ENCODE results near the gene CWC22.
"Not testable (repeated sequence)": the region's sequence is repeated elsewhere in the genome, so short reads cannot be mapped to it uniquely, and the experiment has no call there.

CWC22 gene

DNA sequence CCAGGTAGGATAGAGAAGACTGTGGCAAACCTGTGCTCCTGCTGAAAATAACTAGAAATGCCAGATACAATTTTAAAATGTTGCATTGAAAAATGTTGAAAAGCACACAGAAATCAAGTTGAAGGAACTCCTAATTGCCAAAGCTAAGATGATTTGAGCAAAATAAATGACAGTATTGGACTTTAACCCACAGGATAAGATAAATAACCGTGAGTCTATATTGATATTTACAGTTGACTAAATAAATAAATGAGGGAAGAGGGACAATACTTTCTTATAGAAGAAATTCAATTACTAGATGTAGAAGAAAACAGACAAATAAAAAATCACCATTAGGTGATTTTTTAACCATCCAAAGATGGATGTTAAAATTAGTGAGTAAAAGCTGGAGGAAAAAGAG, 59.0 kb downstream of the CWC22 start:
- no peak for DNase-seq (ENCODE audit: low read depth)
- H3K4me1 ChIP-seq (ENCODE audit: control insufficient read depth, insufficient read depth, low read length): no peaks in the 10 kb centered on the region
- H3K27me3 ChIP-seq (replicated peaks; ENCODE audit: control insufficient read depth, insufficient read depth, low read length): no peaks in the 10 kb centered on the region
- H3K9ac ChIP-seq (ENCODE audit: low read length): no peak overlapping the region
- H3K36me3 ChIP-seq (ENCODE audit: control insufficient read depth, insufficient read depth, low read length, severe bottlenecking): peaks cover 75% of the 10 kb centered on the region
- H3K9me3 ChIP-seq (ENCODE audit: control insufficient read depth, low read length): no peaks in the 10 kb centered on the region
- H3K4me3 ChIP-seq (ENCODE audit: low read length): no peak overlapping the region

- no peaks in the 10 kb centered on the region for H3K4me1 ChIP-seq (ENCODE audit: control insufficient read depth, insufficient read depth, low read length)
- DNase-seq (ENCODE audit: low read depth): no peak
- no peak overlapping the region for H3K9ac ChIP-seq (ENCODE audit: low read length)
- H3K4me3 ChIP-seq (ENCODE audit: low read length): no peak overlapping the region
- peaks cover 64% of the 10 kb centered on the region for H3K36me3 ChIP-seq (ENCODE audit: control insufficient read depth, insufficient read depth, low read length, severe bottlenecking)
- no peaks in the 10 kb centered on the region for H3K9me3 ChIP-seq (ENCODE audit: control insufficient read depth, low read length)
- H3K27me3 ChIP-seq (replicated peaks; ENCODE audit: control insufficient read depth, insufficient read depth, low read length): no peaks in the 10 kb centered on the region
These were observed 60.1 kb downstream of the CWC22 start for GRCh38 chr2:179946810-179947615.

DNA sequence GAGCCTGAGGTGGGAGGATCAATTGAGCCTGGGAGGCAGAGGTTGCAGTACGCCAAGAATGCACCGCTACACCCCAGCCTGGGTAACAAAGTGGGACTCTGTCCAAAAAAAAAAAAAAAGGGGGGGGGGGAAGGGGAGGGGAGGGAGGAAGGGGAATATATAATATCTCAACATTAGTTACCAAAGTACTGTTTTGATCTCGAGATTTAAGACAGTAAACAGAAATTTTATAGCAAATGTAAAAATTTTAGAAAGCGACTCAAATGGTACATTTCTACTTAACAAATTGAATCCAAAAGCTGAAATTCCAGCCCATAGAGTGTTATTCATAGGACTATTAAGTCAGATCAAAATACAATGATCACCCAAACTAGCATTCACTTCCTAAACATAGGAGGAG, 60.8 kb downstream of the CWC22 start:
- Histone ChIP-seq H3K4me3 (ENCODE audit: low read length) (no peak overlapping the region), H3K9ac (ENCODE audit: low read length) (no peak overlapping the region), H3K27me3 (replicated peaks; ENCODE audit: control insufficient read depth, insufficient read depth, low read length) (no peaks in the 10 kb centered on the region), H3K4me1 (ENCODE audit: control insufficient read depth, insufficient read depth, low read length) (no peaks in the 10 kb centered on the region), H3K36me3 (ENCODE audit: control insufficient read depth, insufficient read depth, low read length, severe bottlenecking) (peaks cover 58% of the 10 kb centered on the region), H3K9me3 (ENCODE audit: control insufficient read depth, low read length) (no peaks in the 10 kb centered on the region)
- no peak for DNase-seq (ENCODE audit: low read depth)

GRCh38 chr2:179939259-179939658, 67.8 kb downstream of the CWC22 start:
- H3K9ac ChIP-seq (ENCODE audit: low read length): no peak overlapping the region
- H3K36me3 ChIP-seq (ENCODE audit: control insufficient read depth, insufficient read depth, low read length, severe bottlenecking): peaks cover 3% of the 10 kb centered on the region
- H3K4me3 ChIP-seq (ENCODE audit: low read length): no peak overlapping the region
- H3K4me1 ChIP-seq (ENCODE audit: control insufficient read depth, insufficient read depth, low read length): no peaks in the 10 kb centered on the region
- no peaks in the 10 kb centered on the region for H3K27me3 ChIP-seq (replicated peaks; ENCODE audit: control insufficient read depth, insufficient read depth, low read length)
- no peaks in the 10 kb centered on the region for H3K9me3 ChIP-seq (ENCODE audit: control insufficient read depth, low read length)
- DNase-seq (ENCODE audit: low read depth): no peak

DNA sequence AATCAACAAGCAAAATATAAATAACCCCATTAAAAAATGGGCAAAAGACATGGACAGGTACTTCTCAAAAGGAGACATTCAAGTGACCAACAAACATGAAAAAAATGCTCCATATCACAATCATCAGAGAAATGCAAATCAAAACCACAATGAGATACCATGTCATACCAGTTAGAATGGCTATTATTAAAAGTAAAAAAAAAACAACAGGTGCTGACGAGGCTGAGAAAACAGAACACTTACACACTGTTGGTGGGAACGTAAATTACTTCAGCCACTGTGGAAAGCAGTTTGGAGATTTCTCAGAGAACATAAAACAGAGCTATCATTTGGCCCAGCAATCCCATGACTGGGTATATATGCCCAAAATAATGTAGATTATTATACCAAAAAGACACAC, 69.1 kb downstream of the CWC22 start:
- Histone ChIP-seq H3K4me3 (ENCODE audit: low read length) (no peak overlapping the region), H3K9ac (ENCODE audit: low read length) (no peak overlapping the region), H3K36me3 (ENCODE audit: control insufficient read depth, insufficient read depth, low read length, severe bottlenecking) (peaks cover 6% of the 10 kb centered on the region), H3K27me3 (replicated peaks; ENCODE audit: control insufficient read depth, insufficient read depth, low read length) (no peaks in the 10 kb centered on the region), H3K4me1 (ENCODE audit: control insufficient read depth, insufficient read depth, low read length) (peaks cover 2% of the 10 kb centered on the region), H3K9me3 (ENCODE audit: control insufficient read depth, low read length) (no peaks in the 10 kb centered on the region)
- DNase-seq (ENCODE audit: low read depth): no peak

- Histone ChIP-seq H3K36me3 (ENCODE audit: control insufficient read depth, insufficient read depth, low read length, severe bottlenecking) (peaks cover 6% of the 10 kb centered on the region), H3K9me3 (ENCODE audit: control insufficient read depth, low read length) (no peaks in the 10 kb centered on the region), H3K27me3 (replicated peaks; ENCODE audit: control insufficient read depth, insufficient read depth, low read length) (no peaks in the 10 kb centered on the region), H3K9ac (ENCODE audit: low read length) (no peak overlapping the region), H3K4me1 (ENCODE audit: control insufficient read depth, insufficient read depth, low read length) (peaks cover 8% of the 10 kb centered on the region), H3K4me3 (ENCODE audit: low read length) (no peak overlapping the region)
- DNase-seq (ENCODE audit: low read depth): peak; percentile 14
These were observed 70.4 kb downstream of the CWC22 start for GRCh38 chr2:179936654-179937053.

- Histone ChIP-seq H3K27me3 (replicated peaks; ENCODE audit: control insufficient read depth, insufficient read depth, low read length) (no peaks in the 10 kb centered on the region), H3K4me3 (ENCODE audit: low read length) (no peak overlapping the region), H3K9ac (ENCODE audit: low read length) (no peak overlapping the region), H3K4me1 (ENCODE audit: control insufficient read depth, insufficient read depth, low read length) (peaks cover 8% of the 10 kb centered on the region), H3K36me3 (ENCODE audit: control insufficient read depth, insufficient read depth, low read length, severe bottlenecking) (peaks cover 6% of the 10 kb centered on the region), H3K9me3 (ENCODE audit: control insufficient read depth, low read length) (no peaks in the 10 kb centered on the region)
- DNase-seq (ENCODE audit: low read depth): no peak
These were observed 71.0 kb downstream of the CWC22 start for GRCh38 chr2:179936141-179936540.

DNA sequence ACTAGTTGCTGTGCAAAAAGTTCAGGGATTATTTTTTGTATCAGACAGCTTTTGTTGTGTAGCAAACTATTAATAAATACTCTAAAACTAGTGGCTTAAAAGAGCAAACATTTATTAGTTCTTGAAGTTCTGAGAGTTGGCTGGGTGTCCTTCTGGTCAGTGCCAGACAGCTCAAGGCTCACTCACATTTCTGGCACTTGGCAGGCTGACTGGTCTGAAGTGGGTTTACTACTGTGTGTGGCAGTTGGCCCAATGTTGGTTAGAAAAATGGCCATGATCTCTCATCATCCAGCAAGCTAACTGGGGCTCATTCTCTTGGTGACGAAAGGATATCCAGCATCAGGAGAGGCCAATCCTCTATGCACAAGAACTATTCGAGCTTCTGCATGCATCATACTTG, 74.3 kb downstream of the CWC22 start:
- Histone ChIP-seq H3K4me3 (ENCODE audit: low read length) (no peak overlapping the region), H3K9me3 (ENCODE audit: control insufficient read depth, low read length) (no peaks in the 10 kb centered on the region), H3K36me3 (ENCODE audit: control insufficient read depth, insufficient read depth, low read length, severe bottlenecking) (peaks cover 6% of the 10 kb centered on the region), H3K4me1 (ENCODE audit: control insufficient read depth, insufficient read depth, low read length) (peaks cover 8% of the 10 kb centered on the region), H3K9ac (ENCODE audit: low read length) (no peak overlapping the region), H3K27me3 (replicated peaks; ENCODE audit: control insufficient read depth, insufficient read depth, low read length) (no peaks in the 10 kb centered on the region)
- DNase-seq (ENCODE audit: low read depth): no peak

DNA sequence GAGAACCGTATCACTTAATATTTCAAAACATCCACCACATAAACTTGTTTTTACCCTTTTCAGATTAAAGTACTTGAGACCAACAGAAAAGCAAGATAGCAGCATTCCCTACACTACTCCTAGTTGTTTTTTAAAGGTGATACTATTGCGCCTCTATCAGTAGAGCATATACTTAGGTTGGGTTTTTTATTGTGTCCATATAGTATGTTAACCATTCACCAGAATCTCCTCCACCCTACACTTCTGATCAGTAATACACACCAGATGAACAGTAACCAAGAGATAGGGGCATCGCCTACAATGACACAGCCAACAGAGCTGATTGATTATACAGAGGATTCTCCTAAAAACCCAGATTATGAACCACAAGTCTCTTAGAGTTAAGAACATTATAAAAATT, 75.6 kb downstream of the CWC22 start:
- H3K9me3 ChIP-seq (ENCODE audit: control insufficient read depth, low read length): peaks cover under 1% of the 10 kb centered on the region
- H3K4me1 ChIP-seq (ENCODE audit: control insufficient read depth, insufficient read depth, low read length): peaks cover 8% of the 10 kb centered on the region
- peaks cover 6% of the 10 kb centered on the region for H3K36me3 ChIP-seq (ENCODE audit: control insufficient read depth, insufficient read depth, low read length, severe bottlenecking)
- H3K4me3 ChIP-seq (ENCODE audit: low read length): no peak overlapping the region
- H3K9ac ChIP-seq (ENCODE audit: low read length): no peak overlapping the region
- H3K27me3 ChIP-seq (replicated peaks; ENCODE audit: control insufficient read depth, insufficient read depth, low read length): no peaks in the 10 kb centered on the region
- DNase-seq (ENCODE audit: low read depth): no peak

- not testable (repeated sequence) for H3K4me3 ChIP-seq (ENCODE audit: low read length); H3K36me3 ChIP-seq (ENCODE audit: control insufficient read depth, insufficient read depth, low read length, severe bottlenecking); H3K9ac ChIP-seq (ENCODE audit: low read length); DNase-seq (ENCODE audit: low read depth); H3K4me1 ChIP-seq (ENCODE audit: control insufficient read depth, insufficient read depth, low read length); H3K27me3 ChIP-seq (replicated peaks; ENCODE audit: control insufficient read depth, insufficient read depth, low read length)
- H3K9me3 ChIP-seq (ENCODE audit: control insufficient read depth, low read length): peaks cover 16% of the 10 kb centered on the region
These were observed 77.1 kb downstream of the CWC22 start for GRCh38 chr2:179929997-179930396.

DNA sequence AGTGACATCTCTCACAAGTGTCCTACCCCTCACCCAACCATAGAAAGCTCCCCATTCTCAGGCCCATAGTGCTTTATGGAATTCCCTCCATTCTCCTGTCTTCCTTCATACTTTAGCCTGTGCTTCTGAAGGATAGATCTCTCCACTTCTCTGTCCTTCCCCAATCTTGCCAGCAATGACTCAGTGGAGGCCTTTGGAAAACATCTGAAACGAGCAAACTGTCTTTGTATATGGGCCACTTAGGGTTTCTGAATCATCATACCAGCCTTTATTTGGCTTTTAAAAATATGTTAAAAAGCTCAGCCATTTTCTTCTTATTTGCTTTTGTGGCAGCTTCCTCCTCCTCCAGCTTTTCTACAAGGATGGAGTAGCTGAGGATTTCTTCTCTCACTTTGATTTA, 80.1 kb downstream of the CWC22 start:
- H3K36me3 ChIP-seq (ENCODE audit: control insufficient read depth, insufficient read depth, low read length, severe bottlenecking): peaks cover 4% of the 10 kb centered on the region
- no peaks in the 10 kb centered on the region for H3K27me3 ChIP-seq (replicated peaks; ENCODE audit: control insufficient read depth, insufficient read depth, low read length)
- H3K9ac ChIP-seq (ENCODE audit: low read length): no peak overlapping the region
- DNase-seq (ENCODE audit: low read depth): no peak
- H3K4me3 ChIP-seq (ENCODE audit: low read length): no peak overlapping the region
- peaks cover 16% of the 10 kb centered on the region for H3K9me3 ChIP-seq (ENCODE audit: control insufficient read depth, low read length)
- no peaks in the 10 kb centered on the region for H3K4me1 ChIP-seq (ENCODE audit: control insufficient read depth, insufficient read depth, low read length)

- Histone ChIP-seq H3K27me3 (replicated peaks; ENCODE audit: control insufficient read depth, insufficient read depth, low read length) (no peaks in the 10 kb centered on the region), H3K36me3 (ENCODE audit: control insufficient read depth, insufficient read depth, low read length, severe bottlenecking) (peaks cover 4% of the 10 kb centered on the region), H3K9ac (ENCODE audit: low read length) (no peak overlapping the region), H3K9me3 (ENCODE audit: control insufficient read depth, low read length) (peaks cover 16% of the 10 kb centered on the region), H3K4me3 (ENCODE audit: low read length) (no peak overlapping the region), H3K4me1 (ENCODE audit: control insufficient read depth, insufficient read depth, low read length) (no peaks in the 10 kb centered on the region)
- DNase-seq (ENCODE audit: low read depth): no peak
These were observed 81.4 kb downstream of the CWC22 start for GRCh38 chr2:179925713-179926112.
